T-helper 2 cell (primary cell): ENCODE results near the gene GRAP.

Experiments
- DNase-seq, 5 experiments: peaks; one replicate each; pipeline versions ENCODE4 v3.0.0 to v3.0.0-alpha.2; 2012 to 2022

GRAP gene

DNA sequence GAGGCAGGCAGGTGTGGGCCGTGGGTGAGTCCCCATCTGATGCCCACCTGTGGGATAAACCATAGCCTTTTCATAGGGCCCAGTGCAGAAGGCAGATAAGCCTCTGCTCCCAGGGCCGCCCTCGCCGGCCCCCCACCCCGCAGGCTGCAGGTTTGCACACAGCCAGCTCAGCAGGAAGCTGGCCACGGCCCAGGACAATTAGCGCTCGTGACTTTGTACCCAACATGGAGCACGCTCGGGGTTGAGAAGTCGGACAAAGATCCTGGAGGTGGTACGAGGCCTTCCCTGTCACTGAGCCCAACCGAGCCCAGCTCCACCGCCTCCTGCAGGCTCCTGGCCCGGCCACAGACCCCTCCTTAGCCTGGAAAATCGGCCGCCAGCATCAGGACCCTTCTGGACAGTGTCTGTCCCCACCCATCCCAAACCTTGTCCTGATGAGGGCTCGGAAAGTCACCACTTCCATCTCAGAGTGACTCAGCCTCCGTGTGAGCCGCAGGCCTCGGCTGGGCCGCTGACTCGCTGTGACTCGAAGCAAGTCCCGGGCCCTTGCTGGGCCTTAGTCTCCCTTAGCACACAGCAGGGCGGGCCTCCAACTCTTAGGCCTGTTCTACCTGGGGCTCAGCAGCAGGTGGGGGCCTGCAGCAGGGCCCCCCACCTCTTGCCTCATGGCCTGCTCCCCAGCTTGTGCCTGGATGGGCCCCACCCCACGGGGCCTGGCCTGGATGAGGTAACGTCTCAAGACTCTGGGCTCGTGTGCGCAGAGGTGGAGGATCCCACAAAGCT, 64.9 kb downstream of the GRAP start:
- no peak for DNase-seq

DNA sequence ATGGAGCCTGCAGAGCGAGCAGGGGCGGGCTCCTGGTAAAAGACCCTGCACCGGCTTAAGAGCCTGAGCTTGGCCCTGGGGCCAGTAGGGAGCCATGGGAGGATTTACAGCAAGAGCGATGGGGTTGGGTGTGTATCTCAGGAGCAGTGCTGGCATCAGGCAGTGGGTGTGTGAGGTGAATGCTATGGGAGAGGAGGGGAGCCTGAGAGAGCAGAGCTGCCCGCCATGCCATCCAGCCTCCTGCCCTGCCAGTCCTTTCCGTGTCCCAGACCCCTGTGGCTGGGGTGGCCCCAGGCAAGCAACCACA, 65.5 kb downstream of the GRAP start:
- DNase-seq = no peak

DNA sequence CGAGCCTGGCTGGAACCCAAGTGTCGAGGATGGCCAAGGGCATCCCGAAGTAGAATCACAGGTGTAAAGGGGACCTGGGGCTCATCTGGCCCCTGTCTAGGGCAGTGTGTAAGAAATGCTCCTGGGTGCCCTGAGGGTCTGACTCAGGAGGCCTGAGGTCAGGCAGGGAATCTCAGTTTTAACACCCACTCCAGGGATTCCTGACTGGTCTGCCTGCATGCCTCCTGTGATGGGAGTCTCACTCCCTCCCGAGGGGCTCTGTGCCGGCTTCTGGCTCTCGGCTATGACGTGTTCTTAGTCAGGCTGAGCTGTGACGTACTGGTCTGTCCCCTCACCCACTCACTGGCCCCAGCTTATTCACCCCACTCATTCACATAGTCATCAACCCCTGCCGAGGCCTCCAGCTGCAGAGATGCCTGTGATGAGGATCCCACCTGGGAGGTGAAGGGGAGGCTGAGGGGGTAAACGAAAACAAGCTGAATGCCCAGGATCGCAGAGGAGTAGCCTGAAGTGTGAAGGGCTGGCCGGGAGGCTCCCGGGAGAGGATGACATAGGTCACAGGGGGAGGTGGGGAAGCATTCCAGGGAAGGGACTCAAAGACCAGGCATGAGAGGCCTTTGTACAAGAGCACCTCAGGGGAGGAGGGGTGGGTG, 65.9 kb downstream of the GRAP start:
- no peak for DNase-seq

DNA sequence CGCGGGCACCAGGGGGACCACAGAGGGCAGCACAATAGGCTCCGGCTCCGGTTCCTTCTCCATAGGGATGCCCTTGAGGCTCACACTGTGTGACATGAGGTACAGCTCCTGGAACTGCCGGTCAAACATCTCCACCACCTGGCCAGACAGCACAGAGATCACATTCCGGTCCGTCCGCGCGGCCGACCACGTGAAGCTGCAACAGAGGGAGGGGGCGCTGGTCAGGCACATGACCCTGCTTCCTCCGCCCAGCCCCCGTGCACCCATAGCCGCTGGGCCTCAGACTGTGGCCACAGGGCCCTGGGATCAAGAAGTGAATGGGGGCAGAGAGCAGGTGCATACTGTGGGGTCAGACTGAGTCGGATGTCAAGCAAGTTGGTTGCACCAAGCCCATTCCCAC, 68.1 kb downstream of the GRAP start:
- DNase-seq = no peak

DNA sequence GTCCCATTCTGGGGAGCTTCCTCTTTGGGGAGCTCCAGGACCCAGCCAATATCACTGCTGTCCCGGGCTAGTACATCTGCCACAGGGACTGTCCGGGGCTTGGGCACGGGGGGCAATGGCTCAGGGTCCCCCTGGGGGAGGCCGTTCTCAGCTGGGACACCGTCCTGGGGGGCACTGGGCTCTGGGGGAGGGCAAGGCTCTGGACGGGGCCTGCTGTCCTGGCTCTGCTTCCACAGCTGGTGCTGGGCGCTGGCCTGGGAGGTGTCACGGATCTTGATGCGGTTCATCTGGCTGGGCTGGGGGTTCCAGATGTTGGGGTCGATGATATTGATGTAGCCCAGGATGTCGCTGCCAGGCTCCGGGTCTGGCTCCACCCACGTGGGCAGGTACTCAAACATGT, 68.7 kb downstream of the GRAP start:
- no peak for DNase-seq

DNA sequence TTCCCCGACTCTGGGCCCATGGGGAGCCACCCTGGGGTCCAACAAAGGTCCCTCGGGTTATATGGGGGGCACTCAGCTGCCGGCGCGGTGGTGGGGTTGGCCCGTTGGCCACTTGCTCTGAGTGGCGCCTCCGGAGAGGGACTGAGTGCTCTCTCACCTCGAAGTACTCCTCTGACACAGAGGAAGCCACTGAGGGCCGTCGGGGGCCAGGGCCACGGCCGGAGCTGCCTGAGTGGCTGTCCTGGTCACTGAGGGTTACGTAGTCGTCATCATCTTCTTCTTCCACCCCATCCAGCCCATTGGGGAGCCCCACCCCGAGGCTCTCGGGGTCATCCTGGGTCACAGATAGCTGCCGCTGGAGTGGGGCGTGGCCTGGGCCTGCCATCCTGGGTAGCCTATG, 69.1 kb downstream of the GRAP start:
- DNase-seq = no peak

DNA sequence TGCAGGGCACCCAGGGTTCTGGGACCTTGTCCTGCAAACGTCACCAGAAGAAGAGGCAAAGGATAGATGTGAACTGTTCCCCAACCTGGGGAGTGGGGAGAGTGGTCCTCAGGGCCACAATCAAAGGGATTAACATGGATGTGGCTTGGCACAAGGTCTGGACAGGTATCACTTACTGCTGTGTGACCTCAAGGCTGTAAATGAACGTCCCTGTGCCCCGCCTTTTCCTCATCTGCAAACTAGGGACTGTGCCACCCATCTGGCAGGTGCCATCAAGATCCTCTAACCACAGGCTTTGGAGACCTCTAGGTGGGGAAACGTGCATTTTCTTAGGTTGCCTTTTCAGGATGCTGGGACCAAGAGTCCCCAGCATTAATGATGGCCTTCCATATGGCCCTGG, 69.7 kb downstream of the GRAP start:
- DNase-seq = no peak

DNA sequence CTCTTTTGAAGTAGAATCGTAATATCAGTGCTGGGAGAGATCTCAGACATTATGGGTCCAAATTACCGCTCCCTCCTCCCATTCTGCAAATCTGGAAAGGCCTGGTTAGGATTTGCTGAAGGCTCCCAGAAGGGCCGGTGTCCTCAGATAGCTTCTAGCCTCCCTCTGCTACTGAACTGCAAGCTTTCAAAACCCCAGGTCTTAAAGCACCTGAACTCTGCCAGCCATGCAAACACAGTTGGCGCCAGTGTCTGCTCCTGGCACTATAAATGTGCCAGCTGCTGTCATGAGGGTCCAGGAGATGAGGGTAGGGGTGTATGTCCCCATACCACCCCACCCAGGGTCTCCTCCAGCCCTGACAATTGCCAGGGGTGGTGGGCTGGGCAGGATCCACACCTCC, 70.6 kb downstream of the GRAP start:
- DNase-seq = no peak

DNA sequence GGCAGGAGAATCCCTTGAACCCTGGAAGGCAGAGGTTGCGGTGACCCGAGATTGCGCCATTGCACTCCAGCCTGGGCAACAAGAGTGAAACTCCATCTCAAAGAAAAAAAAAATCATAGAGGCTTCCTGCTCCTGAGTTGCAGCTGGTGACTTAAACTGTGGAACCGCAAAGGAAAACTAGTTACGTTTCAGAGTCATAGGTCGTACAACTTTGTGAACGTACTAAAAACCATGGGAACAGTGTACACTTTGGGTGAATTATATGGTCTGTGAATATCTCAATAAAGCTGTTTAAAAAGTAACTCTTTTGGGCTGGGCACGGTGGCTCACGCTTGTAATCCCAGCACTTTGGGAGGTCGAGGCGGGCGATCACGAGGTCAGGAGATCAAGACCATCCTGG, 71.2 kb downstream of the GRAP start:
- no peak for DNase-seq

DNA sequence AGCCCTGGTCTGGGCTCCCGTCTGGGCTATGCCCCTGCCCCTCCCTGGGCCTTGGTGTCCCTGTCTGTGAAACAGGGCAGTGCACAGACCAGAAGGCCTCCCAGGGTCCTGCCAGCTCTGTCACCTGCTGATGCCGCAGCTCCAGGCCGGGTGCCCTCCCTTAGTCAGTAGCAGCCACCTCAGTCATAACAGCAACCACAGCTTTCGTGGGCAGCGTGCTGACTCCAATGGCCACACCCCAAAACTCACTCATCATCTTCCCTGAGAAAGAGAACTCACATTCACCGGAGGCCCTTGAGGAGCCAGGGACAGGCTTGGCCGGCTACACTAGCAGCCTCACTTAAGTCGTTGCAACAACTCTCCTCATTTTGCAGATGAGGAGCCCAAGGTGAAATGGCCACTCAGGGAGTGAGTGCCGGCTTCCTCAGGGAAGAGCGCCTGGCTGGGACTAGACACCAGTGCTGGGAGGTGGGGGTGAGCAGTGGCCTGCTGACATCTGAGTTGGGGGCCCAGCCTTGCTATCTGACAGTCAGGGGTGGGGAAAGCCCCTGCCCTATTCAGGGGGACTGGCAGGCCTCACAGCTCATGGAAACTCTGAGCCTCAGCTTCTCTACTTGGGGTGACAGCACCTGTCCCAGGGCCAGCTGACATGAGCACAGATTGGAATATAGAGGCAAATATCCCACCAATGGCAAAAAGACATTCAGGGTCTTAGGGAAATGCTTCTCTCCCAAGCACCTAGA, 72.2 kb downstream of the GRAP start:
- peak in 1 of 5 experiments; percentile 33 for DNase-seq

DNA sequence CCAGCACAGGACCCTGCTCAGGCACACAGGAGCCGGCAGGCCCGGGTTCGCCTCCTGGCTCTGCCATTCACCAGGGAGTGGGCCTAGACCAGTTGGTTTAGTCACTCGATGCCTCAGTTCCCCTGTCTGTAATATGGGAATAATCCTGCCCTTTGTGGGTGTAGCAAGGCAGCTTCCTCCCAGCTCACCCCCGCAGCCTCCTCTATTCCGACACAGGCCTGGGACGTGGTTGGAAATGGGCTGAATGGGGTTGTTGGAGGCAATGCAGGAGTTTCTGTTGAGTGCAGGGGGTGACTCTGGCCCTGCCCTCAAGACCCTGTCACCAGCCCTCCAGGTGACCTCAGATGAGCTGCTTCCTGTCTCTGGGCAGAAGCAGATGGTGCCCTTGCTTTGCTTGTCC, 75.0 kb downstream of the GRAP start:
- DNase-seq = no peak
